Stimulated activated CD4-positive, alpha-beta T cell treated with anti-CD3 and anti-CD28 coated beads, Interleukin-15, amount 100 ng/mL, for 48 hours (primary cell): ENCODE measurements around the gene TEDC2.
"Not testable (repeated sequence)": the region's sequence is repeated elsewhere in the genome, so short reads cannot be mapped to it uniquely, and the experiment has no call there.

Experiments used
- DNase-seq, 2 donors: peaks; one replicate each; pipeline ENCODE4 v3.0.0-alpha.2; 2020; ENCODE audit warnings: low read depth in 2 of 2

Gene TEDC2

DNA sequence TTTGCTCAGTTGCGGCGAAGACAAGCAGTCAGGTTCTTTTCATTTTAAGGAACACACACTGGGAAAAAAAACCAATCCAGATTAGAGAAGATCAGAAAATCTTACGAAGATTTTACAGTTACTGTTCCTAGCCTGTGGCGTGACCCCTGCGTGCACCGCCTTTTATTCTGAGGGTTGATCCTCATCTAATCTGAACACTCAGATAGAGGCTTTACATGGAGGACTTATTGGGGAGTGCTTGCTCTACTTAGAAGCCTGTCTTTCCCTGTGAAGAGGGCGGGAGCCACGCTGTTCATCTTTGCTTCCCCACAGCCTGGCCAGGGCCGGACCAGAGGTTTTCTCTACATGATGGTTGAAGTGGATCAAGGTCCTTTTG, 16.4 kb downstream of the TEDC2 start:
- DNase-seq: no peak

DNA sequence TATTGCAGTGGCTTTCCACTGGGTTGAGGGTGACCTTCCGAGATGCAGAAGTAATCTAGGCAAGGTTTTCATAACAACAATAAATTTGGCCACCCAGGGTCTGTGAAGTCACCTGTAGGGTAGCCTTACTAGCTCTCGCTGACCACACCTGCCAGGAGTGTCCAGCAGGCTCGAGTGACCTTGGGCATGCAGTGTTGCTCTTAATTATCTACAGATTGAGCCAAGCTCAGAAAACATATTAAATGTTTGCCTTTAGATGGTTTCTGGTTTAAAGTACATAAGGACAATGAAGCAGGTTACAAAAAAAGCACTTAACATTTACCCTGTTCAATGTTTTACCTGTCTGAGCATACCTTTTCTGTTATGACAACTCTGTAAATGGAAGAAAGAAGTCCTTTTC, 16.8 kb downstream of the TEDC2 start:
- DNase-seq: no peak

DNA sequence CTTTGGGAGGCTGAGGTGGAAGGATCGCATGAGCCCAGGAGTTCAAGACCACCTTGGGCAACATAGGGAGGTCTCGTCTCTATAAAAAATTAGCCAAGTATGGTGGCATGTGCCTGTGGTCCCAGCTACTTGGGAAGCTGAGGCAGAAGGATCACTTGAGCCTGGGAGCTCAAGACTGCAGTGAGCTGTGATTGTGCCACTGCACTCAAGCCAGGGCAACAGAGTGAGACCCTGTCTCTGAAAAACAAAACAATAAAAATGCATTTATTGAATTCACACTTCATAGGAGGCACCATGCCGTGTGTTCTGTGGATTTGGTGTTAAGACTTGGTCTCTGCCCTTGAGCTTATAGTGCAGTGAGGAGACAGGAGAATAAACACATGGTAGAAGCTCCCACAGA, 17.4 kb downstream of the TEDC2 start:
- DNase-seq: no peak

DNA sequence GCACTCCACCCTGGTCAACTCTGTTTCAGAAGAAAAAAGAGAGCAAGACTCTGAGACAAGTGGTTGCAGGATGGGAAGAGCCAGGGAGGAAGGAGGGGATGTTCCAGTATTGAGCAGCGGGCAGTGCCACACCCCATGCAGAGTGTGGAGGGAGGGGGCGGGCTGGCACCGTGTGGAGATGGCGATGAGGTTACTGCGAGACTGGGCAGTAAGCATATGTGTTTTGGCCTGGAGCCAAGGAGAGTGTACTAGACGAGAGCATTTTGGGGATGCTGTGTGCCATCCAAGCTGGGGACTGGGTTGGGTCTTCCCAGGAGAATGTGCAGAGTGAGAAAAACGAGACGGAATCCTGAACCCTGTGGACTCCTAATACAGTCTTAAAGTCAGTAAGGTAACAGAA, 18.4 kb downstream of the TEDC2 start:
- no peak for DNase-seq

DNA sequence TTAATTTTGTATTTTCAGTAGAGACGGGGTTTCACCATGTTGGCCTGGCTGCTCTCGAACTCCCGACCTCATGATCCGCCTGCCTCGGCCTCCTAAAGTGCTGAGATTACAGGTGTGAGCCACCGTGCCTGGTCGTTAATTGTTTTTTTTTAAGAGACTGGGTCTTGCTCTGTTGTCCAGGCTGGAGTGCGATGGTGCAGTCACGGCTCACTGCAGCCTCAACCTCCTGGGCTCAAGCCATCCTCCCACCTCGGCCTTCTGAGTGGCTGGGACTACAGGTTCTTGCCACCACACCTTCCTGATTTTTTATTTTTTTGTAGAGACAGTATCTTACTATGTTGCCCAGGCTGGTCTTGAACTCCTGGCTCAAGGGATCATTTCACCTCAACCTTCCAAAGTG, 20.1 kb downstream of the TEDC2 start:
- not testable (repeated sequence) for DNase-seq

DNA sequence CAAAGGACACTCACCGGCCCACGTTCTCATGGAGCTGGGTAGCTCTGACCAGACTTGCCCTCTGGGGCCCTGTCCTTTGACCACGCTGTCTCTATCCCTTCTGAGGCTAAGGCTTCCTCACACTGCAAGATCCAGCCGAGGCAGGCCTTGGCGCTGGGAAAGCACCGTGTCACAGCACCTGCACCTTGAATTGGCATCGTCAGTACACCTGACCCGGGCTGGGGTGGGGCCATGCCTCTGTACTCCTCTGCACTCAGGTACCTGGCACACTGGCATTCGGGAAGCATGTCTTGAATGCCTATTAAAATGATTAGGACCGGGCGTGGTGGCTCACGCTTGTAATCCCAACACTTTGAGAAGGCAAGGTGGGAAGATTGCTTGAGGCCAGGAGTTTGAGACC, 21.0 kb downstream of the TEDC2 start:
- no peak for DNase-seq

DNA sequence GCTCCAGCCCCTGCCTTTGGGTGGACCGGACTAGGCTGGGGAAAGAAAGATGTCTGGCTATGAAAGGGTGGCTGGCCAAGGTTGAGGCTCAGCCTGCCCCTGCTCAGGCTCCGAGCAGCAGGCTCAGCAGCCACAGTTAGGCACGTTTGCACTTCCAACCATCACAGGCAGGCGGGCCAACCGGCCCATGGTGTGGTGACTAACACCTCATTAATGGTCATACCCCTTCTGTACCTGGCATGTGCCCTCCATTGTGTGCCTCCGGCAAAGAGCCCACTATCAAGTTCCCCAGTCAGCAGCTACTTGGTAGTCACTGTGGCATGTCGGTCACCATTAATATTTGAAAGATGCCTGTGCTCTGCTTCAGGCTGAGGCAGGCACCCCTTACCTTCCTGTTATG, 21.8 kb downstream of the TEDC2 start:
- no peak for DNase-seq

DNA sequence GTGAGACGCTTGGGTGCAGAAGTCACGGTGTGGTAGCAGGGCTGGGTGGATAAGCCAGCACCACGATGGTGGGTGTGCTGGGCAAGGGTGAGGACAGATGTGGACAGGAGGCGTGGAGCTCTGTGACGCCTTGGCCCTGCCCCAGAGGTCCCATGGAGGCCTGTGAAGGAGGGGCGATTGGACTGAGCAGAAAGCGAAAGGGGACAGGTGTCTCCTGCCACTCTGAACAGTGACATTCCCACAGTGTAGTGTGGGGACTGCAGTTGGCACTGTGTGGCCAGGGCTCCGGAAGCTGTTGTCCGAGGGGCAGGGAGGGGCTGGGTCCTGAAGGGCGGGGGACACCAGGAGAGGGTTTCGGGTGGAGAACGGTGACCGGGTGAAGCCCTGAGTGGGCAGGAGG, 22.3 kb downstream of the TEDC2 start:
- DNase-seq: no peak

DNA sequence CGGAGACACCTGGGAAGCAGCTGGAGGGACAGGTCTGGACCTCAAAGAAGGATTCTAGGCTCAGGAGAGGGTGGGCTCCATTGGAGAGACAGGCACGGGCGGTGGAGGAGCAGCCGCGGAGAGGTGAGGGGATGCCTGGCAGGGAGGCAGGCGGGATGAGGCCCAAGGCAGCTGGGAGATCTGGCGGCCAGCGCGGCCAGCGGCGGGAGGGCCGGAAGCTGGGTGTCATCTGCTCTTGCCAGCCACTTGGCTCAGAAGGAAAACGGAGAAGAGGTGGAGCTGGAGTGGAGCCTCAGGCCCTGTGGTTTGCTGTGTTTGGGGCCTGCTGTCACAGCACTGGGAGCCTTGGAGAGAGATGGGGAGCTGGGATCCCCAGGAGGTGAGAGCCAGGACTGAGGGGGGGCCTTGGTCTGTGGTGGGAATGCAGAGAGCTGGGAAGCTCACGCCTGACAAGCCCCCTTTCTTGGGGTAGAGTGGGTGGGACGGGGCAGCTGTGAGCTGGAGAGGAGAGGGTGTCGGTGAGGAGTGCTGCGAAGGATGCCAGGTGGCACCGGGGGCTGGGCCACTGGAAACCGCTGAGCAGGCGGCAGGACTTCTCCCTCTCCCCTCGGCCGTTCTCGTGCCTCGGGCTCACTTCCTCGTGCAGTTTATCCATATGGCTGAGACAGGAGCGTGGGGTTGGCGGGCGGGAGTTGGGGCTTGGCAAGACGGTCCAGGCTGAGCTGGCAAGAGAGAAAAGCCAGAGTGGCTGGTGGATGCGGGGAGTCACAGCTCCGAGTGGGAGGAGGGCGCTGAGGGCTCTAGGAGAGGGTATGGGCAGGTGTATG, 23.0 kb downstream of the TEDC2 start:
- DNase-seq: no peak

DNA sequence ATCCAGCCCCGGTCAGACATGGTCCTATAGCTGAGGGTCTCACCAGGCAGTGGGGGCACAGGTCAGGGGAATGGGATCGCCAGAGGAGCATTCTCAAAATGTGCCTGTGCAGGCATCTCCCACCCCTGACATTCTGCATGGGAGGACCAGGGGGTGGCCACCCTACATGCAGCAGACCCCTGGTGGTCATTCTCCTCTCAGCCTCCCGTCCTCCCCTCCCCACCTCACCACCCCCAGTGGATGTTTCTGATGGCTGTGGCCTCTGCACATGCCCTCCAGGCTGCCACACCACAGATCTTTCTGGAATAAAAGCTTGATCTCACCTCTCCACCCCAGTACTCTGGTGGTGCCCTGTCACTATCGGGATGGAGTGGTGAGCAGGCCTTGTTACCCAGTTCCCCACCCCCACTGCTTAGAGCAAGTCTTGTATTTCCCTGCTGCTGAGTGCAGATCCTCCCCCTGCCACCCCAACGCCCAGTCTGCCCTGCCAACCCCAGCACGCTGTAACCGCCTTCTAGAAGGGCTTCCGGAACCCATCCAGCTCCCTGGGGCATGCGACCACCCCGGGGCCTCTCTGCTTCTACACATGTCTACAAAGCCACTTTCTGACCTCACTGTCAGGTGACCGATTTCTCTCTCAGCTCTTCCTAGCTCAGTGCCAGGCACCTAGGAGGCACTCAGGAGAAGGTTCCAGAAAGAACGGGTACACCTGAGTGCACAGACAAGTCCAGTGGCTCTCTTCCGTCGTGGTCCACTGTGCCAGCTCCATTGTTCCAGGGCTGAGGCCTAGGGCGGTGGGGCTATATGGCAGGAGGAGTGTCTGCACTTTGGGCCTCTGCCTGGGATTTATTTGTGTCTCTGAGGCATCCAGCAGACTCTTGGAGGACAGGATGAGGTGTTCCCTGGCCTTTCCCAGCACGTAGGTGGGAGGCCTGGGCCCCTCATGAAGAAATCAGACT, 24.3 kb downstream of the TEDC2 start:
- DNase-seq: no peak

DNA sequence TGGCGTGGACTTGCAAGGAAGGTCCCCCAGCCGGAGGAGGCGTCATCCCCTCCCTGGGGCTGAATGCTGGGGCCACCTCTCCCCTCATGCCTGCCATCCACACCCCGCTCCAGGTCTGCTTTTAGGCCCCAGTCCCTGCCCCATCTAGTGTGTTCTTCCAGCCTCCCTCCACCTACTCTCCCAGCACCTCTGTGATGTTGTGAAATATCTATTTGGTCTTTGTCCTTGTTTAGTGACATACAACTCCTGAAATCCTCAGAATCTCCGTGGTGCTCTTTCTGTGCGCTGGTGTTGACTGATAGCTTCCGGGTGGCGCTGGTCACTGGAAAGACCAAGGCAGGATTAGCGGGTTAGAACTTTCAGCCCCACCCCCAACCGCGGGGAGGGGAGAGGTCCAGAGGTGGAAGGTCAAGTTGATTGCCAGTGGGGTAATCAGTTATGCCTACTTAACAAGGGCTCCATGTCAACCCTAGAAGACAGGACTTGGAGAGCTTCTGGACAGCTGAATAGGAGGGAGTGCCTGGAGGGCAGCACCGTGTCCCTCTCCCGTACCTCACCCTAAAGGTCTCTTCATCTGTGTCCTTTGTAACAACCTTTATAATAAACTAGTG, 25.1 kb downstream of the TEDC2 start:
- no peak for DNase-seq

DNA sequence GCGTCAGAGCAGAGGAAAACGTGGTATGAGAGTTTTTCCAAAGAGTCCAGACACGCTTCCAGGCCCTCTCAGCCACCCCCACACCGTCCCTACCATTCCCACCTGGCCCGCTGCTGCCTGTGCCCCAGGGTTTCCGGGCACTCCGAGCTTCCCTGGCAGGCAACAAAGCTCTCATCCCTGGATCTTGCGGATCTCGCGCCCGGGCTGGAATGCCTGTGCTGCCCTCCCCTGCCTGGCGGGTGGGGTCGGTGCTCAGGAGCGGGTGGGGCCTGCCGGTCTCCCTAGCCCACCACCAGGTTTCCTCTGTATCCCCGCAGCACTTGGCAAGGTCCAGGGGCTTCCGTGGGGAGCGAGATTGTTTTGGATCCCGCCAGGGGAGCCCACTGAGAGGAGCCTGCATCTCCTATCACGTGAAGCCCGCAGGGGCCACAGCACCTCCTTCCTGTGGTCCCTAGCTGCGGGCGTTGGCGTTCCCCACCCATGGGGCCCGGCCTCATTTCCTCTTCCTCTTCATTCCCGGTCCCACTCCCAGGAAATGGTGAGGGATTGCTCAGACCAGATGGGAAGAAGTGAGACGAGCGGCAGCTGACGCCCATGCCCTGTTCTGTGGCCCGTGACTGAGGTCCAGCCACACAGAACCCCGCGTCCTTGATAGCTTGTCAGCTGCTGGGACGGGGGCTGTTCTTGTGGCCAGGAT, 26.1 kb downstream of the TEDC2 start:
- no peak for DNase-seq

DNA sequence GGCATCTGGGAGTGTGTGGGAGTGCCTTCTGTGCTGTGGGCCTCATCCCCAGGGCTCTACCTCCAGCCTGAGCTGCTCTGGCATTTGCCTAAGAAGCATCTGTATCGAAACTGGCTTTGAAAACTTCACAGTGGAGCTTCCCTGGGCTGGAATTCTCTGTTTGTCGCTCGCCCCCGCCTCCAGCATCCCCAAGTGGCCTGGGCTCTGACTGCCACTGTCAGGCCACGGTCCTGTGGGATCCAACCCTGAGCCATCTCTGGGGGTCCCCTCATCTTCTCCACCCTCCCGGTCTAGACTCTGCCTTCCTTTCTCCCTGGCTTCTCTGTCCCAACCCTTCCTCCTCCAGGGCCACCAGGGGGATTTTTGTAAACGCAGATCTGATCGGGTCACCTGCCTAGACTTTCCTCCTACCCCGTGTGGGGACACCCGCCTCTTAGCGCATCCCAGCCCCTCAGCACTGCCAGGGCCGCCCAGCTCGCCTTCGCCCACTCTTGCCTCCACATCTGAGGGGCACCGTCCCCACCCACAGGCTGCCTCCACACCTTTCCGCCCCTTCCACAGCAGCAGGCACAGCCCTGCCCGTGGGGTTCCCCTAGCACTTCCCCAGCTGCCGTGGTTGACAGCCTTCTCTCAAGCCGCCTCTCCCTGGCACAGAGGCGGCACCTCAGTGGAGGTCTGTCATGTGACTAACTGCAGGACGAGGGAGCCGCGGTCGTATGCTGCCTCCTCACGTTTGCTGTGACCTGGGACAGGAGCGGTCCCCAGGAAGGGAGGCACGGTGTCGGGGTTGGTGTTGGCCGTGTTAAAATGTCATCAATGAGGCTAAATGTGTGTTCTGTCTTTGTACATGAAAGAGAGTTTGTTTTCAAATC, 27.0 kb downstream of the TEDC2 start:
- peak; percentile 63 to 65 for DNase-seq

DNA sequence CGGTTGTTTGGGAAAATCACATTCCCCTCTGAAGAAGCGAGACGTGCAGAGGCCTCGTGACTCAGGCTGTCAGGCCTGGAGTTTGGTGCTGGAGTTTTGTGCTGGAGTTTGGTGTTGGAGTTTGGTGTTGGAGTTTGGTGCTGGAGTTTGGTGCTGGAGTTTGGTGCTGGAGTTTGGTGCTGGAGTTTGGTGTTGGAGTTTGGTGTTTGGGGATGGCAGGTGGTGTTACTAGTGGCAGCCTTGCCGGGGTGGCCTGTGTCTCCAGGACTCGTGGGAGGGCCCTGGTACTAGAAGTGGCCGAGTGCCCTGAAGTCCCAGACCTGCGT, 27.6 kb downstream of the TEDC2 start:
- no peak for DNase-seq

DNA sequence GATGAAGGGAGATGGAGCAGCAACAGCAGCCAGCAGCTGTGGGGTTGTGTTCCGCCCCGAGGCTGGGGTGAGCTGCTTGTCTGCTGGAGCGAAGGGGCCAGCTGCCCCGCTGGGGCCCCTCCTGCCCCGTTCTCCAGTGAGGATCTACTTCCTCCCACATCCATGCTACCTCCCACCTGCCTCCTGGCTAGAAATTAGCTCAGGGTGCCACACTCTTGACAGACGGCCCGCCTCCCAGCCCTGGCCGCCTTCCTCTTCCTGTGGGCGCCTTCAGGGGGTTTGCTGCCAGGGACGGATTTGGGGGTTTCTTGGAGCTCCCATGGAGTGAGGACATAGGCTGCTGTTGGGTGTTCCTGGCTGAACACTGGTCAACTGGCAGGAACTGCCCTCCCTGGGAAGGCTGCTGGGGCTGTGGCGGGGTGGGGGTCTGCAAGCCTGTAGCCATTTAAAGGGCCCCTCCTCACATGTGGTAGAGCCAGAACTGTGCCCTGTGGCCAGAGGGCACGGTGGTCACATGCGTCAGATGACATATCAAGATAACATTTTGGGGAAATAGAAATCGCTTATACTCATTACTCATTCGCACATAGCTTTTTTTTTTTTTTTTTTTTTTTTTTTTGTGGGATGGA, 28.1 kb downstream of the TEDC2 start:
- DNase-seq: no peak

DNA sequence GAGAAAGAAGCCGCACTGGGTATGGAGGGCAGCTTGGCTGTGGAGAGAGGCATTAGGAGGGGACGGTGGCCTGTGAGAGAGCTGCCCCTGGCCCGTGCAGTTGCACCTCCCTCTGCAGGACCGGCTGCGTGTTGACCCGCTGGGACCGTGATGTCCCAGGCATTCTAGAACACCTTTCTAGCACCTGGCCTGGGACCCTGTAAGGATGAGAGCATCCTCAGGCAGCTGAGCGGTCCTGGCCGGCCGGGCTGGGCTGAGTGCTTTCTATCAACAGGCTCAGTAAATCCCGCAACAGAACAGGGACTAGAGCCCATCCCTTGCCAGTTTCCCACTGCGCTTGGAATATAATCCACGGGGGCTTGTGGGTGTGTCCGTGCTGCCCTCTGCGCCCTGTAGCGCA, 29.7 kb downstream of the TEDC2 start:
- no peak for DNase-seq

DNA sequence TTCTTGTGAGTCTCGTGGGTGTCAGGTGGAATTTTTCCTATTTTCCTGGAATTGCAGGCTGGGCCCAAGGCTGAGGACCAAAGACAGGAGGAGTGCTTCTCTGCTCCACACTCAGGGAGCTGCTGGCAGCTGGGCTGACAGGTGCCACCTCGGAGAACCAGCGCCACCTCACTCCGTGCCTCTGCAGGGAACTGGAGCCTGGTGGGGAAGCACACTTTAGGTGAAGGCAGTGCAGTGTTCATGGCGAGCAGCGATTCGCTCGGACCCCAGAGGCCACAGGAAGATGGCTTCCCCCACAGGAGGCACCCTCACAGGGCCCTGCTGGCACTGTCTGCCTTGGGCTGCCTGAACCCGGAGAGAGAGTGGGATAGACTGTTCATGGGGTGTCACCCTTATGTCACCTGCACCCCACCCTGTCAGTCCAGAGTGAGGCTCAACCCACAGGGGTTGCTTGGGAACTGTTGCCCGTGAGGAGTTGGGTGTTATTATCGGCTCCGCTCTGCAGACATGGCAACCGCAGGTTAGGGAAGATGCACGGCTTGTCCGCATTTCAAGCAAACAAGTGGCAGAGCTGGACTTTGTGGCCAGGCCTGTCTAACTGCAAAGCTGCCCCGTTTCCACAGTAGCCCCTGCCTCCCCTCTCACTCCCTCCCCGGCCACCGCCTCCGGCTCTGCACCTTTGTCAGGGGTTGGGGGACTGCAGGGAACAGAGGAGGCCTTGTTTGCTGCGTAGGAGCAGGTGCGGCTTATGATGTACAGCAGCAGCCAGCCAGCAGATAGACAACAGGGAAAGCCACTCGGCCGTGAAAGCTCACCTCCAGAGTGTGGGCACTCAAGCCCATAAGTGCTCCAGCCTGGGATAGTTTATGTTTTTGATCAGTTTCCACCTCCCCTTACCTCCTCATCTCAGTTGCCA, 30.5 kb downstream of the TEDC2 start:
- DNase-seq: no peak

DNA sequence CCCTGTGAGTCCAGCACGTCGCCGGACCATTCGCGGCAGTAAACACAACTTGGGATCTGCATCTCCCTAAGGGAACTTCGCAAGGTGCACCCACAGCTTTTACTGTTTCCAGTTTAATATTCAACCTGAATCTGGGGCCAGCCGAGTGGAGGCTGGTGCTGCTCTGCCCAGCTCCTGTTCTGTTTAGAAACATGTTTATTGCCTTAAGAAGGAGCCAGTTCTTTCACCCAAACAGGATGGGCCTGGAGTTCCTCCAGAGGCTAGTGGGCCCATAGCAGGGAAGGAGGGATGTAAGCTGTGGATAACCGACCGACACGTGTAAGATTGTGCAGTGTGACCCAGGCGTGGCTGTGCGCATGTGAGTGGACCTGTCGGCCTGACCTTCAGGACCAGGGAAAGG, 32.4 kb downstream of the TEDC2 start:
- no peak for DNase-seq

DNA sequence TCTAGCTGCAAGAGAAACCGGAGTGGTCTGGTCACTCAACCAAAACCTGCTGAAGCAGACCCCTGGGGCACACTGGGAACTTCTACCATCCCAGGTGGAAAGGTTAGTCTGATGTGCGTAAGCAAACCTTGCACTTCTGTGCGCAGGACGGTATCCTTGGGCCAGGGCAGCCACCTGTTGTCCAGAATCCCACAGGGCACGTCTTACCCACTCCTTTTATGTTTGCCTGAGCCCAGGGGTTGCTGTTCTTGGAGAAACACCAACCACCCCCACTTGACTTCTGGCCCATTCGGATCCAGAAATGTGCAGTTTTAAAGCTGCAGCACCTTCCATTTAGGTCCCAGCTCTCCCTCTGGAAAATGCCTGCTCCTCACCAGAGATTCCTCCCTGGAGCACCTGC, 33.7 kb downstream of the TEDC2 start:
- no peak for DNase-seq

DNA sequence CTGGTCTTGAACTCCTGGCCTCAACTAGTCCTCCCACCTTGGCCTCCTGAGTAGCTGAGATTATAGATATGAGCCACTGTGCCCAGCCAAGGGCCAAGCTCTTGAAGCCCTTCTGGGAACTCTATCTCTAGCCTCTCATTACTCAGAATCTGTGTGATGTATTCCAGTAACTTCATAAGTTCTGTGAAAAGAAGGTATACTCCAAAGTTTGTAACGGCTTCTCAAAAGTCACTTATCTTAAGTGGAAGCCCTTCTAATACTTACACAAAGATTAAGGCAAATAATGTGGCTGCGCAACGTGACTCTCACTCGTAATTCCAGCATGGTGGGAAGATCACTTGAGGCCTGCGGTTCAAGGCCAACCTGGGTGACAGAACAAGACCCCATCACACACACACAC, 34.7 kb downstream of the TEDC2 start:
- no peak for DNase-seq
